ENCODE results near the gene ADARB1. TPM values are rescaled to one million over a fixed set of nuclear protein-coding genes. Genes with fewer than 3 reads are reported as not detected.

ADARB1 gene
- total and polyA plus RNA-seq, 4 donors, result 54.7 to 224 (median 90.6) TPM

DNA sequence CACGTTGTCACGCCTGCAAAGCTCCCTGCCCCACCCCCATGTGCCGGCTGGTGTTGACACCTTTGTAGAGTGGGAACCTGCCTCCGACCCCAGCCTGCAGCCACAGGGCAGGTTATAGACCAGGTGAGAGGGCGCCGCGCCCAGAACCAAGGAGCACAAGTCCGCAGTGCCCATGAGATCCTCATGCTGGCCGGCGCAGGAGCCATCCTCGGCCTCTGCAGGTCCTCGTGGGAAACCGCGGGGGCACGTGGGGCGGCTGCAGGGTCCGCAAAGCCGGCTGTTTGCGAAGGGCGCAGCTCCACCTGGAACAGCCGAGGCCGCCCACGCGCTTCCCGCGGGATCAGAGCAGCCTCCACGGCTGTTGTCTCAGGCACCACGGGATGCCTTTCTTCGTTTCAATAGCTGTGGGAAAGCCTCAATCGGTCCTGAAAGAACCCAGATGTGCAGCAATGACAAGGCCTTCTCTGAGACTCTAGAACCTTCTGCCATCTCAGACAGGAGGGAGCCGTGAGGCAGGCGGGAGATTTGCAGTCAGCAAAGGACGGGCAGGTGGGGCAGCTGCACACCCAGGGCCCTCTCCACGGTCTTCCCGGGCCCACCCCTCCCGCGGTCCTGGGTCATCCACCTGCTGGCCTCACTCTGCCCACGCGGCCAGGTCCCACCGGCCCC is 183.4 kb downstream of the ADARB1 start:
- intact Hi-C loops (cut with DNase I), result no loop called here
- no peaks in the 10 kb centered on the region for H3K4me1 ChIP-seq (ENCODE audit: control insufficient read depth in 1 of 2, insufficient read depth in 2 of 2, low read length in 2 of 2)
- H3K27me3 ChIP-seq (ENCODE audit: control insufficient read depth in 1 of 2, insufficient read depth in 2 of 2, low read length in 1 of 2), result no peaks in the 10 kb centered on the region
- H3K4me3 ChIP-seq (ENCODE audit: low read length in 2 of 2), result no peak overlapping the region
- 67 to 75% methylated on average over 37 to 40 of the region's 40 CpGs for WGBS, 2 donors
- no peaks in the 10 kb centered on the region for H3K36me3 ChIP-seq (ENCODE audit: control insufficient read depth in 1 of 2, insufficient read depth in 2 of 2, low read length in 1 of 2)
- DNase-seq (peak in 1 of 2 donors; percentile 76), ATAC-seq (ENCODE audit: low FRiP score) (no peak)
- no peak overlapping the region for H3K27ac ChIP-seq (ENCODE audit: low read depth in 1 of 2, low read length in 2 of 2)
- H3K9me3 ChIP-seq (ENCODE audit: control insufficient read depth, low read length), result no peaks in the 10 kb centered on the region

DNA sequence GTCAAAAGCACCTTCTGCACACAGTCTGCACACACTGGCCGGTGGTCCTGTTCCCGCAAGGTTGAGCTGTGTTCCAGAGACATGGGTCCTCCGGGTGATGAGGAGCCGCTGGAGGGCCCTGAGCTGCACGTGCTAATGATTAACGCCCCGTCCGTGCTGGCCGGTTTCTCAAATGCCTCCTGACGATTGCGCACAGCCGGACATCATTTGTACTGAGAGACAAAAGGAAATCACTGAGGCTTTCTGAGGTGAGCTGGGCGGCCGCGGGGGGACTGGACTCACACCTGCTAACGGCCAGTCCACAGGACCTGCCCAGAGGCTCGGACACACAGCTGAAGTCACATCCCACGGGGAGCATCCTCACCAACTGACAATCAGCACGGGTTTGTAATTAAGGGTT is 184.1 kb downstream of the ADARB1 start:
- DNase-seq (no peak), ATAC-seq (ENCODE audit: low FRiP score) (no peak)
- Histone ChIP-seq H3K4me3 (ENCODE audit: low read length in 2 of 2) (no peak overlapping the region), H3K4me1 (ENCODE audit: control insufficient read depth in 1 of 2, insufficient read depth in 2 of 2, low read length in 2 of 2) (no peaks in the 10 kb centered on the region), H3K36me3 (ENCODE audit: control insufficient read depth in 1 of 2, insufficient read depth in 2 of 2, low read length in 1 of 2) (no peaks in the 10 kb centered on the region), H3K27ac (ENCODE audit: low read depth in 1 of 2, low read length in 2 of 2) (no peak overlapping the region), H3K9me3 (ENCODE audit: control insufficient read depth, low read length) (no peaks in the 10 kb centered on the region), H3K27me3 (ENCODE audit: control insufficient read depth in 1 of 2, insufficient read depth in 2 of 2, low read length in 1 of 2) (no peaks in the 10 kb centered on the region)
- WGBS, 2 donors, result 69 to 74% methylated on average over 19 of the region's 19 CpGs
- intact Hi-C loops (cut with DNase I), result no loop called here

DNA sequence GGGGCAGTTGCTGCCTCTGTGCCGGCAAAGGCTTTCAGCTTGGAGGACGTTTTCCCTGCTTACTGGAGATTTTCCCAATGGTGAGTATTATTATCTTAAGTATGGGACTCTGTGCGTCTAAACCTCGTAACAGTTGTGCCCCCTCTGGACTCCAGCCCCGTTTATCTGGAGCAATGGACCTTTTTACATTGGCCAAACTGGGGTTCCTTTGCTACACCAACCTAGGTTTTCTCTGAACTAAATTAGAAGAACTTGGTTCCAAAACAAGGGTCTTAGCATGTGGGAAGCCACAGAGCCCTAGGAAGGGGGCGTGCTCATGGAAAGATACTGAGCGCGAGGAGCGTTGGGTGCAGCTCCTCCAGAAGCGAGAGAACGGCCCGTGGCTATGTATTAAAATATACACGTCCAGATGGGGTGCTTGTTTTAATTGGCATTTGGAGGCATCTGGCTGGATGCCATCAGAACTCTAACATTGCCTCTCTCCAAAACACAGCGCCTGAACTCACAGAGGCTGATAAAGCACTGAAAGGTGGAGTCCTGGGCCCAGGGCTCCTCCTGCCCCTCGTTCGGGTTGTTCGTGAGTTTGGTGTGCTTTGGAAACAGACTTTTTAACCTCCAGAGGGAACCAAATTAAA is 184.9 kb downstream of the ADARB1 start:
- intact Hi-C loops (cut with DNase I), result no loop called here
- no peaks in the 10 kb centered on the region for H3K36me3 ChIP-seq (ENCODE audit: control insufficient read depth in 1 of 2, insufficient read depth in 2 of 2, low read length in 1 of 2)
- DNase-seq (no peak), ATAC-seq (ENCODE audit: low FRiP score) (no peak)
- no peaks in the 10 kb centered on the region for H3K27me3 ChIP-seq (ENCODE audit: control insufficient read depth in 1 of 2, insufficient read depth in 2 of 2, low read length in 1 of 2)
- H3K27ac ChIP-seq (ENCODE audit: low read depth in 1 of 2, low read length in 2 of 2), result no peak overlapping the region
- no peak overlapping the region for H3K4me3 ChIP-seq (ENCODE audit: low read length in 2 of 2)
- no peaks in the 10 kb centered on the region for H3K9me3 ChIP-seq (ENCODE audit: control insufficient read depth, low read length)
- 7 to 9% methylated on average over 17 of the region's 17 CpGs for WGBS, 2 donors
- H3K4me1 ChIP-seq (ENCODE audit: control insufficient read depth in 1 of 2, insufficient read depth in 2 of 2, low read length in 2 of 2), result no peaks in the 10 kb centered on the region

DNA sequence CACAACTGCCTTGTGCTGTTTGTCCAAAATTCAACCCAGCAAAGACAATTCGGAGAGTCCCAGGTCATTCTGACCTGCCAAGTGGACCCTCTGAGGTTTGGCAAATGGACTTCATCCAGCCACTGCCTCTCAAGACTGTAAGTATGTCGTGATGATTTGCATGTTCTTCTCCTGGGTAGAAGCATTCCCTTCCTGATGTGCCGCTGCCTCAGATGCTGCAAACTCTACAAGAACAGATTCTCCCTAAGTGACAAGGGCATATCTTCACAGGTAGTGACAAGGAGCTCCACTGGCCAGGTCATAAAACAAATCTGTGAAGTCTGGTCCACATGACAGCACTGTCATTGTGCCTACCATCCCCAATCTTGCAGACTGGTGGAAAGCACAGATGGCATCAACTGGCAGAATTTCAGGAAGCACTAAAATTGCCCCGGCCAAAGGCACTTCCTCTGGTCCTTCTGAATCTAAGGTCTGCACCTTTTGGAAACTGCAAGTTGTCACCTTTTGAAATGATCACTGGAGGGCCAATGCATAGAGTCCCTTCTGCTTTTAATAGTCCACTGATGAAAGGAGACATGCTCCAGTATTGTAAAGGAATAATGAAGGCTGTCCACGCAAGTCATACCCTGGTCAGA is 185.9 kb downstream of the ADARB1 start:
- H3K4me1 ChIP-seq (ENCODE audit: control insufficient read depth in 1 of 2, insufficient read depth in 2 of 2, low read length in 2 of 2), result no peaks in the 10 kb centered on the region

DNA sequence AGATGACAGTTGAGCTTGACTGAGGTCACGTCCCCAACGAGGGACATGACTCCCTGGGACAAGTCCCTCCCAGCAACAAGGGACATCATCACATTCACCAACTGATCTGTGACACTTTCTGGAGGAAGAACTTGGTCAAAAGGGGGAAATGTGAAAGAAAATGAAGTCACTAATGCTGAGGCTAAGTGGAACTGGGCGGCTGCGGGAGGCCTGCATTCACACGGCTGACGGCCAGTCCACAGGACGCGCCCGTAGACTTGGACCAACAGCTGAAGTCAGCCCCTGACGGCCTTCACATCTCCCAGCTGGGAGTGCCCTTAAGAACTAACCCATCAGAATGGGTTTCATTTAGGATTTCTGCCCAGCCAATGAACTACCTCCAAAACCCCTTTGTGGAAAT is 186.7 kb downstream of the ADARB1 start:
- Histone ChIP-seq H3K36me3 (ENCODE audit: control insufficient read depth in 1 of 2, insufficient read depth in 2 of 2, low read length in 1 of 2) (peaks cover 0 to 4% of the 10 kb centered on the region in 2 donors), H3K4me1 (ENCODE audit: control insufficient read depth in 1 of 2, insufficient read depth in 2 of 2, low read length in 2 of 2) (no peaks in the 10 kb centered on the region), H3K9me3 (ENCODE audit: control insufficient read depth, low read length) (no peaks in the 10 kb centered on the region), H3K27ac (ENCODE audit: low read depth in 1 of 2, low read length in 2 of 2) (no peak overlapping the region), H3K27me3 (ENCODE audit: control insufficient read depth in 1 of 2, insufficient read depth in 2 of 2, low read length in 1 of 2) (no peaks in the 10 kb centered on the region), H3K4me3 (ENCODE audit: low read length in 2 of 2) (no peak overlapping the region)
- DNase-seq, result peak in 1 of 2 donors; percentile 48
- WGBS, 2 donors, result 95 to 96% methylated on average over 10 of the region's 10 CpGs
- ATAC-seq (ENCODE audit: low FRiP score), result no peak
- intact Hi-C loops (cut with DNase I), result no loop called here

More for the DNA sequence above, 185.9 kb downstream of the ADARB1 start:
- Histone ChIP-seq H3K27ac (ENCODE audit: low read depth in 1 of 2, low read length in 2 of 2) (no peak overlapping the region), H3K27me3 (ENCODE audit: control insufficient read depth in 1 of 2, insufficient read depth in 2 of 2, low read length in 1 of 2) (no peaks in the 10 kb centered on the region), H3K4me3 (ENCODE audit: low read length in 2 of 2) (no peak overlapping the region), H3K36me3 (ENCODE audit: control insufficient read depth in 1 of 2, insufficient read depth in 2 of 2, low read length in 1 of 2) (peaks cover 0 to 3% of the 10 kb centered on the region in 2 donors), H3K9me3 (ENCODE audit: control insufficient read depth, low read length) (no peaks in the 10 kb centered on the region)
- intact Hi-C loops (cut with DNase I), result no loop called here
- 75 to 93% methylated on average over 5 of the region's 5 CpGs for WGBS, 2 donors
- ATAC-seq (ENCODE audit: low FRiP score) (no peak), DNase-seq (no peak)

DNA sequence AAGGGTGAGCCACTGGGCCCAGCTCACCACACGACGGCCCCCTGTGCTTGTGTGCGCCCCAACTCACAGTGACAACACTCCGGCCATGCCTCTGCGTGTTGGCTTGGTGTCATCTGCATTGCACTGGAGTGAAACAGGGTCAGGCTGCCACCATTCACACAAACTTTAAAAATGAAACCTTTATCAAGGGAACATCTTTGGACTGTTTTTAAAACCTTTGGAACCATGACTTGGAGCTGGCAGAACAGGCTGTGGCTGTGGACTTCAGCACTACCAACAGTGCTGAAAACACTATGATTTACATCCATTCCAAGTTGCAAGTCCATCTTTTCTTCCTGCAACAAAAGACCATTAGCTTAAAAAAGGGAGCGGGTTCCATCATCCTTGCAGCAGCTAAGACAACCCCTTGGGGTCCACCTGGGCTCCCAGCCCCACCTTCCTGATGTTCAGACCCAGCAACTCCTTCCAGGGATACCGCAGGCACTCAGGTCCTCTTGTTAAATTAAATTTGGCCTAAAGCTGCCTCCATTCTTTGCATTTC is 187.7 kb downstream of the ADARB1 start:
- Histone ChIP-seq H3K4me3 (ENCODE audit: low read length in 2 of 2) (no peak overlapping the region), H3K4me1 (ENCODE audit: control insufficient read depth in 1 of 2, insufficient read depth in 2 of 2, low read length in 2 of 2) (no peaks in the 10 kb centered on the region), H3K36me3 (ENCODE audit: control insufficient read depth in 1 of 2, insufficient read depth in 2 of 2, low read length in 1 of 2) (peaks cover 0 to 4% of the 10 kb centered on the region in 2 donors), H3K9me3 (ENCODE audit: control insufficient read depth, low read length) (no peaks in the 10 kb centered on the region), H3K27ac (ENCODE audit: low read depth in 1 of 2, low read length in 2 of 2) (no peak overlapping the region), H3K27me3 (ENCODE audit: control insufficient read depth in 1 of 2, insufficient read depth in 2 of 2, low read length in 1 of 2) (no peaks in the 10 kb centered on the region)
- WGBS, 2 donors, result 91 to 92% methylated on average over 7 of the region's 7 CpGs
- DNase-seq, result peak in 1 of 2 donors; percentile 24
- no peak for ATAC-seq (ENCODE audit: low FRiP score)
- intact Hi-C loops (cut with DNase I), result no loop called here

DNA sequence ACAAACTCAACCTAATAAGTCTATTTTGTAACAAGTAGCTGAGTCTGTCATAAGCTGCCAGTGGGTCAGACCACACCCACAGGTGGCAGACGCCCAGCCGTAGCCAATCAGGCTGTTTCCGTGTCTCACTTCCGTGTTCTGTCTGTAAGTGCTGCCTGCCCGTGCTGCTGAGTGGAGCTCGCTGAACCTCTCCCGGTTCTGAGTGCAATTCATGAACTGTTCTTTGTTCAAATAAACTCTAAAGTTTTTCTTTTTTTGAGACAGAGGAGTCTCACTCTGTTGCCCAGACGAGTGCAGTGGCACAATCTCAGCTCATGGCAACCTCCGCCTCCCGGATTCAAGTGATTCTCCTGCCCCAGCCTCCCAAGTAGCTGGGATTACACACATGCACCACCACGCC is 188.2 kb downstream of the ADARB1 start:
- intact Hi-C loops (cut with DNase I), result no loop called here
- peaks cover 0 to 4% of the 10 kb centered on the region in 2 donors for H3K36me3 ChIP-seq (ENCODE audit: control insufficient read depth in 1 of 2, insufficient read depth in 2 of 2, low read length in 1 of 2)
- DNase-seq (peak in 1 of 2 donors; percentile 28), ATAC-seq (ENCODE audit: low FRiP score) (no peak)
- 91 to 93% methylated on average over 11 of the region's 11 CpGs for WGBS, 2 donors
- no peaks in the 10 kb centered on the region for H3K9me3 ChIP-seq (ENCODE audit: control insufficient read depth, low read length)
- H3K4me3 ChIP-seq (ENCODE audit: low read length in 2 of 2), result no peak overlapping the region
- no peak overlapping the region for H3K27ac ChIP-seq (ENCODE audit: low read depth in 1 of 2, low read length in 2 of 2)
- H3K27me3 ChIP-seq (ENCODE audit: control insufficient read depth in 1 of 2, insufficient read depth in 2 of 2, low read length in 1 of 2), result no peaks in the 10 kb centered on the region
- H3K4me1 ChIP-seq (ENCODE audit: control insufficient read depth in 1 of 2, insufficient read depth in 2 of 2, low read length in 2 of 2), result no peaks in the 10 kb centered on the region

DNA sequence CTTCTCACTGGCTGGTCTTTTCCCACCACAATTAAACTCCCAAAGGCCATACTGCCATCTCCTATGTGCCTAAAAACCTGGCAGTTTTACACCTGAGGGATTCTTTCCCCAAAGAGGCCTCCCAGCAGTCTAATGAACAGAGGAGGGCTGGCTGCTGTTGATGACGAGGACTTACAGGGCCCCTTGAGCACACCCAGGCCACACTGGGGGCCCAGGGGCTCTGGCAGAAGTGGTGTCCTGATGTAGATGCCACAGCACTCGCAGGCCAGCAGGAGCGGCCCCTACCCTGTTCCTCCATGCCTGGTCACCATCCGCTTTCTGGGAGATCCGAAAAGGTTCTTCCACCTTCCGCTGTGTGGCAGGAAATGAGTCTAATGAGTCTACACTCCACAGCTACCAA is 189.2 kb downstream of the ADARB1 start:
- H3K9me3 ChIP-seq (ENCODE audit: control insufficient read depth, low read length), result no peaks in the 10 kb centered on the region
- WGBS, 2 donors, result 86 to 95% methylated on average over 6 of the region's 6 CpGs
- no peak overlapping the region for H3K4me3 ChIP-seq (ENCODE audit: low read length in 2 of 2)
- peak in 1 of 2 donors; percentile 39 for DNase-seq
- H3K27ac ChIP-seq (ENCODE audit: low read depth in 1 of 2, low read length in 2 of 2), result no peak overlapping the region
- peaks cover 0 to 4% of the 10 kb centered on the region in 2 donors for H3K36me3 ChIP-seq (ENCODE audit: control insufficient read depth in 1 of 2, insufficient read depth in 2 of 2, low read length in 1 of 2)
- no peaks in the 10 kb centered on the region for H3K27me3 ChIP-seq (ENCODE audit: control insufficient read depth in 1 of 2, insufficient read depth in 2 of 2, low read length in 1 of 2)
- no peak for ATAC-seq (ENCODE audit: low FRiP score)
- intact Hi-C loops (cut with DNase I), result no loop called here
- no peaks in the 10 kb centered on the region for H3K4me1 ChIP-seq (ENCODE audit: control insufficient read depth in 1 of 2, insufficient read depth in 2 of 2, low read length in 2 of 2)
